GM12878 (cell line): Measurements from ENCODE around the gene GOLIM4. TPM values are rescaled to one million over a fixed set of nuclear protein-coding genes. Genes with fewer than 3 reads are reported as not detected.

Source experiments
- CBX3 ChIP-seq: fragments of 200-600 bp; sonication (generic); IDR thresholded peaks from 2 replicates; pipeline ENCODE4 v1.6.1; 2016; ENCODE audit warnings: low read depth, borderline replicate concordance
- CREM ChIP-seq: IDR thresholded peaks from 2 replicates; pipeline ENCODE4 v1.6.1; 2014; ENCODE audit warnings: antibody characterized with exemption, low read depth
- IRF4 ChIP-seq: IDR thresholded peaks from 2 replicates; pipeline ENCODE4 v1.6.1; 2011; ENCODE audit warnings: low read depth, low read length
- NRF1 ChIP-seq: conservative IDR thresholded peaks from 2 replicates; pipeline ENCODE4 v1.6.1; 2011; ENCODE audit warnings: mild to moderate bottlenecking, low read depth, low read length, improper control_type of control experiment
- TAF1 ChIP-seq: IDR thresholded peaks from 2 replicates; pipeline ENCODE4 v1.6.1; 2011; ENCODE audit warnings: mild to moderate bottlenecking, low read depth, low read length, borderline replicate concordance
- polyA plus RNA-seq, 11 experiments: library from polyadenylated mRNA; depleted of rRNA in 4 of 11; unstranded in 6 of 11; stranded (reverse) in 5 of 11; fragments of >200 nt; fragmentation: Nextera tagmentation in 4 of 11; fragmentation: Illumina TruSeq in 1 of 11; extraction: Ambion mirVana in 4 of 11; extraction: Trizol in 1 of 11; gene quantifications; 1 replicate in 1 of 11; 2 replicates in 10 of 11; pipeline versions ENCODE4 v1.2.1 to v1.2.3, GENCODE V29; 2011 to 2016; ENCODE audit warnings: inconsistent platforms in 2 of 11, missing spikeins in 2 of 11, low read depth in 1 of 11
- total RNA-seq, 4 experiments: library from RNA; depleted of rRNA in 3 of 4; stranded (reverse); fragments of >200 nt in 3 of 4; fragmentation: Illumina TruSeq in 1 of 4; extraction: Trizol in 1 of 4; gene quantifications; 2 replicates each; pipeline versions ENCODE4 v1.2.1 to v1.2.3, GENCODE V29; 2013 to 2021
- TF ChIP-seq, protein P1 (sequence below): fragments of 450-650 bp; IDR thresholded peaks from 2 replicates; pipeline ENCODE4 v1.6.1; 2018; ENCODE audit warnings: mild to moderate bottlenecking, low read depth, moderate library complexity; ENCODE audit not compliant: partially characterized antibody
- TF ChIP-seq, protein P2 (sequence below): IDR thresholded peaks from 2 replicates; pipeline ENCODE4 v1.6.1; 2012; ENCODE audit warnings: improper control_type of control experiment, low read depth, low read length; ENCODE audit not compliant: insufficient replicate concordance
- TF ChIP-seq, protein P3 (sequence below): fragments of 450-650 bp; formaldehyde crosslinking; IDR thresholded peaks from 2 replicates; pipeline ENCODE4 v1.5.0; 2022; ENCODE audit warnings: mild to moderate bottlenecking, missing genetic modification characterization

GOLIM4 gene
- total and polyA plus RNA-seq, 10 of the 15 experiments (the other 5 are each of a cell fraction or from before 2014, with no cell fraction given), result 11.1 to 32.4 (median 19.3) TPM

DNA sequence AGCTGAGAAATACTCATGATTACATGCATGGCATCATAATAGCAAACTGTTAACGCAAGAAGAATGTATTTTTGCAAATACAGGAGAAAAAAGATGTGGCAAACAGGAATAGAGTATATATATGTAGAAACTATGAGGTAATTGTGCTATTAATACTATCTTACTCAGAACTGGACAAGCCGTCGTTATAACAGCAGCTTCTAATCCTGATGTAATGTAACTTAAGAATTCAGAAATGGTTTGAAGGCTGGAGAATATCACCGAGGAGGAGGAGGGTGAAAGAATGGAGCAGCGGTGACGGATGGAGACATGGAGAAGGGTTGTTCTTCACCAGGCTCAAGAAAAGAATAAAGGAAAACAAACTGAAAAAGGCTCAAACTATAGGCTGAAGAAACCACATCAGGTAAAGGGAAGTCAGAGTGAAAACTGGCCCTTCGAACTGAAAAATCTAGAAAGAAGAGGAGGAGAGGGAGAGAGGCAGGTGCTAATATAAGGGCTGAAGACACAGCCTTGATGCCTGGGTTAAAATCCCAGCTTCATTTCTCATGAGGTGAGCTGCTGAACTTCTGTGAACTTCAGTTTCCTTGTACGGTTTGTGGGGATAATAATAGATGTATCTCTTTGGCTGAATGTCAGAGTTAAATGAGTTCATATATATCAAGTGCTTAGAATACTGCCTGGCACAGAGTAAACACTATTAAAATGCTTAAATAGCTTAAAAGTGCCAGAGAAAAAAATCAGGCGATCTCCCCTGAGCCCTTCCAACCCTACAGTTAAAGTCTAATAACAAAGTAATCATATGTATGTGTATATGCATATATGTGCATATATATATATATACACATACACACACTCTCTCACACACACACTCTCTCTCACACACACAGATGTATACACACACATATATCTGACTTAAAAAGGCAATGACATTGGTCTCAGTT is 43.9 kb downstream of the GOLIM4 start (continued):
- TF ChIP-seq, protein P1, sequence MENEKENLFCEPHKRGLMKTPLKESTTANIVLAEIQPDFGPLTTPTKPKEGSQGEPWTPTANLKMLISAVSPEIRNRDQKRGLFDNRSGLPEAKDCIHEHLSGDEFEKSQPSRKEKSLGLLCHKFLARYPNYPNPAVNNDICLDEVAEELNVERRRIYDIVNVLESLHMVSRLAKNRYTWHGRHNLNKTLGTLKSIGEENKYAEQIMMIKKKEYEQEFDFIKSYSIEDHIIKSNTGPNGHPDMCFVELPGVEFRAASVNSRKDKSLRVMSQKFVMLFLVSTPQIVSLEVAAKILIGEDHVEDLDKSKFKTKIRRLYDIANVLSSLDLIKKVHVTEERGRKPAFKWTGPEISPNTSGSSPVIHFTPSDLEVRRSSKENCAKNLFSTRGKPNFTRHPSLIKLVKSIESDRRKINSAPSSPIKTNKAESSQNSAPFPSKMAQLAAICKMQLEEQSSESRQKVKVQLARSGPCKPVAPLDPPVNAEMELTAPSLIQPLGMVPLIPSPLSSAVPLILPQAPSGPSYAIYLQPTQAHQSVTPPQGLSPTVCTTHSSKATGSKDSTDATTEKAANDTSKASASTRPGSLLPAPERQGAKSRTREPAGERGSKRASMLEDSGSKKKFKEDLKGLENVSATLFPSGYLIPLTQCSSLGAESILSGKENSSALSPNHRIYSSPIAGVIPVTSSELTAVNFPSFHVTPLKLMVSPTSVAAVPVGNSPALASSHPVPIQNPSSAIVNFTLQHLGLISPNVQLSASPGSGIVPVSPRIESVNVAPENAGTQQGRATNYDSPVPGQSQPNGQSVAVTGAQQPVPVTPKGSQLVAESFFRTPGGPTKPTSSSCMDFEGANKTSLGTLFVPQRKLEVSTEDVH, result no peak
- TF ChIP-seq TAF1 (no peak), CBX3 (no peak), CREM (peak; percentile 78; the same call in 1 of the 2 replicates), NRF1 (no peak), IRF4 (peak; percentile 76)
- TF ChIP-seq, protein P2, sequence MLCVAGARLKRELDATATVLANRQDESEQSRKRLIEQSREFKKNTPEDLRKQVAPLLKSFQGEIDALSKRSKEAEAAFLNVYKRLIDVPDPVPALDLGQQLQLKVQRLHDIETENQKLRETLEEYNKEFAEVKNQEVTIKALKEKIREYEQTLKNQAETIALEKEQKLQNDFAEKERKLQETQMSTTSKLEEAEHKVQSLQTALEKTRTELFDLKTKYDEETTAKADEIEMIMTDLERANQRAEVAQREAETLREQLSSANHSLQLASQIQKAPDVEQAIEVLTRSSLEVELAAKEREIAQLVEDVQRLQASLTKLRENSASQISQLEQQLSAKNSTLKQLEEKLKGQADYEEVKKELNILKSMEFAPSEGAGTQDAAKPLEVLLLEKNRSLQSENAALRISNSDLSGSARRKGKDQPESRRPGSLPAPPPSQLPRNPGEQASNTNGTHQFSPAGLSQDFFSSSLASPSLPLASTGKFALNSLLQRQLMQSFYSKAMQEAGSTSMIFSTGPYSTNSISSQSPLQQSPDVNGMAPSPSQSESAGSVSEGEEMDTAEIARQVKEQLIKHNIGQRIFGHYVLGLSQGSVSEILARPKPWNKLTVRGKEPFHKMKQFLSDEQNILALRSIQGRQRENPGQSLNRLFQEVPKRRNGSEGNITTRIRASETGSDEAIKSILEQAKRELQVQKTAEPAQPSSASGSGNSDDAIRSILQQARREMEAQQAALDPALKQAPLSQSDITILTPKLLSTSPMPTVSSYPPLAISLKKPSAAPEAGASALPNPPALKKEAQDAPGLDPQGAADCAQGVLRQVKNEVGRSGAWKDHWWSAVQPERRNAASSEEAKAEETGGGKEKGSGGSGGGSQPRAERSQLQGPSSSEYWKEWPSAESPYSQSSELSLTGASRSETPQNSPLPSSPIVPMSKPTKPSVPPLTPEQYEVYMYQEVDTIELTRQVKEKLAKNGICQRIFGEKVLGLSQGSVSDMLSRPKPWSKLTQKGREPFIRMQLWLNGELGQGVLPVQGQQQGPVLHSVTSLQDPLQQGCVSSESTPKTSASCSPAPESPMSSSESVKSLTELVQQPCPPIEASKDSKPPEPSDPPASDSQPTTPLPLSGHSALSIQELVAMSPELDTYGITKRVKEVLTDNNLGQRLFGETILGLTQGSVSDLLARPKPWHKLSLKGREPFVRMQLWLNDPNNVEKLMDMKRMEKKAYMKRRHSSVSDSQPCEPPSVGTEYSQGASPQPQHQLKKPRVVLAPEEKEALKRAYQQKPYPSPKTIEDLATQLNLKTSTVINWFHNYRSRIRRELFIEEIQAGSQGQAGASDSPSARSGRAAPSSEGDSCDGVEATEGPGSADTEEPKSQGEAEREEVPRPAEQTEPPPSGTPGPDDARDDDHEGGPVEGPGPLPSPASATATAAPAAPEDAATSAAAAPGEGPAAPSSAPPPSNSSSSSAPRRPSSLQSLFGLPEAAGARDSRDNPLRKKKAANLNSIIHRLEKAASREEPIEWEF, result no peak
- TF ChIP-seq, protein P3, sequence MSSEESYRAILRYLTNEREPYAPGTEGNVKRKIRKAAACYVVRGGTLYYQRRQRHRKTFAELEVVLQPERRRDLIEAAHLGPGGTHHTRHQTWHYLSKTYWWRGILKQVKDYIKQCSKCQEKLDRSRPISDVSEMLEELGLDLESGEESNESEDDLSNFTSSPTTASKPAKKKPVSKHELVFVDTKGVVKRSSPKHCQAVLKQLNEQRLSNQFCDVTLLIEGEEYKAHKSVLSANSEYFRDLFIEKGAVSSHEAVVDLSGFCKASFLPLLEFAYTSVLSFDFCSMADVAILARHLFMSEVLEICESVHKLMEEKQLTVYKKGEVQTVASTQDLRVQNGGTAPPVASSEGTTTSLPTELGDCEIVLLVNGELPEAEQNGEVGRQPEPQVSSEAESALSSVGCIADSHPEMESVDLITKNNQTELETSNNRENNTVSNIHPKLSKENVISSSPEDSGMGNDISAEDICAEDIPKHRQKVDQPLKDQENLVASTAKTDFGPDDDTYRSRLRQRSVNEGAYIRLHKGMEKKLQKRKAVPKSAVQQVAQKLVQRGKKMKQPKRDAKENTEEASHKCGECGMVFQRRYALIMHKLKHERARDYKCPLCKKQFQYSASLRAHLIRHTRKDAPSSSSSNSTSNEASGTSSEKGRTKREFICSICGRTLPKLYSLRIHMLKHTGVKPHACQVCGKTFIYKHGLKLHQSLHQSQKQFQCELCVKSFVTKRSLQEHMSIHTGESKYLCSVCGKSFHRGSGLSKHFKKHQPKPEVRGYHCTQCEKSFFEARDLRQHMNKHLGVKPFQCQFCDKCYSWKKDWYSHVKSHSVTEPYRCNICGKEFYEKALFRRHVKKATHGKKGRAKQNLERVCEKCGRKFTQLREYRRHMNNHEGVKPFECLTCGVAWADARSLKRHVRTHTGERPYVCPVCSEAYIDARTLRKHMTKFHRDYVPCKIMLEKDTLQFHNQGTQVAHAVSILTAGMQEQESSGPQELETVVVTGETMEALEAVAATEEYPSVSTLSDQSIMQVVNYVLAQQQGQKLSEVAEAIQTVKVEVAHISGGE, result no peak
